ENCODE data around the gene NUDT22.

Gene NUDT22

GRCh38 chr11:64255135-64256128 lies 29.4 kb downstream of the NUDT22 start:
- no peak for DNase-seq

DNA sequence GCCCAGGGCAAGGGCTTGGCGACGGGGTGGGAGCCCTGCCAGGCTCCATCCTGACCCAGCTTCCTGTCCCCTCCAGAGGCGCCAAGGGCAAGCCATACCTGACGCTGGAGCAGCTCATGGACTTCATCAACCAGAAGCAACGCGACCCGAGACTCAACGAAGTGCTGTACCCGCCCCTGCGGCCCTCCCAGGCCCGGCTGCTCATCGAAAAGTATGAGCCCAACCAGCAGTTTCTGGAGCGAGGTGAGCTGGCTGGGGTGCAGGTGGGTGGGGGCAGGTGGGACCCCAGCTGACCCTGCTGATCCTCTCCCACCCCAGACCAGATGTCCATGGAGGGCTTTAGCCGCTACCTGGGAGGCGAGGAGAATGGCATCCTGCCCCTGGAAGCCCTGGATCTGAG lies 30.2 kb downstream of the NUDT22 start:
- no peak for DNase-seq

- DNase-seq, result no peak
These were observed 32.3 kb downstream of the NUDT22 start for GRCh38 chr11:64258356-64258755.

GRCh38 chr11:64258946-64259532 lies 33.0 kb downstream of the NUDT22 start:
- DNase-seq, result no peak

- no peak for DNase-seq
These were observed 33.5 kb downstream of the NUDT22 start for GRCh38 chr11:64259533-64260067.

DNA sequence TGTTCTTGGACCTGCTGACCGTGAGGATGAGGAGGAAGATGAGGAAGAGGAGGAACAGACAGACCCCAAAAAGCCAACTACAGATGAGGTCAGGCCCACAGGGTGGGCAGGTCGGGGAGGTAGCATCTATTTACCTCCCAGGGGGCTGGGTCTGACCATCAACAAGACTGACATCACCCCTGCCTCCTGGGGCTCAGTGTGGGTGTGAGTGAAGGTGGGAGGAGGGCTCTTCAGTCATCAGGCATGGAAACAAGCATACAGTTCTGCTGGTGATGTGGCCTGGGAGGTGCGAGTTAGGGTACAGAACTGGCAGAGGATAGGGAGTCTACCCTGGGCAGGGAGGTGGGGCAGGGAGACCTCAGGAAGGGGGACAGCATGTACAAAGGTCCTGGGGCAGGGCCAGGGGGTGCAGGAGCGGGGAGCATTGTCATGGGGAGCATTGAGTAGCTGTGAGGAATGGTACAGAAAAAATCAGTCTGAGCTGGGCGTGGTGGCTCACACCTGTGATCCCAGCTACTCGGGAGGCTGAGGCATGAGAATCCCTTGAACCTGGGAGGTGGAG lies 34.2 kb downstream of the NUDT22 start:
- peak in 2 of 4 experiments; percentile 31 to 38 for DNase-seq

- no peak for DNase-seq
These were observed 35.5 kb downstream of the NUDT22 start for GRCh38 chr11:64261556-64262080.

DNA sequence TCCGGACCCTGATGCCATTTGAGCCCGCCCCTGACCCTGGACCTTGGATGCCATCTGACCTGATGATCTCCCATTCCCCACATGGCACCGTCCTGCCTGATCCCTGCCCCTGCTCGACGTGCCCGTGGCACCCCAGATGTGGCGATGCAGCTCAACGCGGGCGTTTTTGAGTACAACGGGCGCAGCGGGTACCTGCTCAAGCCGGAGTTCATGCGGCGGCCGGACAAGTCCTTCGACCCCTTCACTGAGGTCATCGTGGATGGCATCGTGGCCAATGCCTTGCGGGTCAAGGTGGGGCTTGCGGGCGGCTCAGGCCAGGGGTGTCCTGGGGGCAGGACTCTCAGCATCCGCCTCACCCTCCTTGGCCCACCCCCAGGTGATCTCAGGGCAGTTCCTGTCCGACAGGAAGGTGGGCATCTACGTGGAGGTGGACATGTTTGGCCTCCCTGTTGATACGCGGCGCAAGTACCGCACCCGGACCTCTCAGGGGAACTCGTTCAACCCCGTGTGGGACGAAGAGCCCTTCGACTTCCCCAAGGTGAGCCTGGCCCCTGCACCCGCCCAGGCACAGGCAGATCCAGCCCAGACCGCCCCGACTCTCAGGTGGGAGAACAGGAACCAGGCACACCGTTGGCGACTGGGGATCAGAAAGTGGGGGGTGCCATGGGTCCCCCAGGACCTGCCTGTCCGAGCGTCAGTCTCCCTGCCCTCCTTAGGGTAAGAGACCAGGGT lies 36.4 kb downstream of the NUDT22 start:
- no peak for DNase-seq

- DNase-seq, result no peak
These were observed 37.2 kb downstream of the NUDT22 start for GRCh38 chr11:64263021-64263946.

GRCh38 chr11:64263947-64264317 lies 37.9 kb downstream of the NUDT22 start:
- DNase-seq, result no peak

DNA sequence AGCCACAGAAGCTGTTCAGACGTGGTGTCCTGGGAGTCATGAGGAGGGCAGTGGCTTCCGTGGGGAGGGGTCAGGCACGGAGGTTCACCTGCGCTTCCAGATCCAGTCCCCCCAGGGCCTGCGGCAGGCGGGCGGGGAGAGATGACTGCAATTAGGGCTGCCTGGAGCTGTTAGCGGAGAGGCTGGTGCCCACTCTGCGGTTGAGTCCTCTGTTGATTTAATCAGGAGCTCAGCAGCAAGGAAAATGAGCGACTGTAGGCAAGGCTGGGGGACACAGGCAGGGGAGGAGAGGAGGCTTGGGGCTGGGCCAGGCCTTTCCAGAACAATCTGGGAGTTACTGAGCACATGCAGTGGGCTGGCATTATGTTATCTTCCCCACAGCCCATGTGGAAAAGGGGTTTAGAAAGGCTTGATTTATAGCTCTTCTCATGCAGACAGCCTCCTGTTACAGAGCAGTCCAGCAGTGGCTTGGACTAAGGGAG lies 38.3 kb downstream of the NUDT22 start:
- no peak for DNase-seq

DNA sequence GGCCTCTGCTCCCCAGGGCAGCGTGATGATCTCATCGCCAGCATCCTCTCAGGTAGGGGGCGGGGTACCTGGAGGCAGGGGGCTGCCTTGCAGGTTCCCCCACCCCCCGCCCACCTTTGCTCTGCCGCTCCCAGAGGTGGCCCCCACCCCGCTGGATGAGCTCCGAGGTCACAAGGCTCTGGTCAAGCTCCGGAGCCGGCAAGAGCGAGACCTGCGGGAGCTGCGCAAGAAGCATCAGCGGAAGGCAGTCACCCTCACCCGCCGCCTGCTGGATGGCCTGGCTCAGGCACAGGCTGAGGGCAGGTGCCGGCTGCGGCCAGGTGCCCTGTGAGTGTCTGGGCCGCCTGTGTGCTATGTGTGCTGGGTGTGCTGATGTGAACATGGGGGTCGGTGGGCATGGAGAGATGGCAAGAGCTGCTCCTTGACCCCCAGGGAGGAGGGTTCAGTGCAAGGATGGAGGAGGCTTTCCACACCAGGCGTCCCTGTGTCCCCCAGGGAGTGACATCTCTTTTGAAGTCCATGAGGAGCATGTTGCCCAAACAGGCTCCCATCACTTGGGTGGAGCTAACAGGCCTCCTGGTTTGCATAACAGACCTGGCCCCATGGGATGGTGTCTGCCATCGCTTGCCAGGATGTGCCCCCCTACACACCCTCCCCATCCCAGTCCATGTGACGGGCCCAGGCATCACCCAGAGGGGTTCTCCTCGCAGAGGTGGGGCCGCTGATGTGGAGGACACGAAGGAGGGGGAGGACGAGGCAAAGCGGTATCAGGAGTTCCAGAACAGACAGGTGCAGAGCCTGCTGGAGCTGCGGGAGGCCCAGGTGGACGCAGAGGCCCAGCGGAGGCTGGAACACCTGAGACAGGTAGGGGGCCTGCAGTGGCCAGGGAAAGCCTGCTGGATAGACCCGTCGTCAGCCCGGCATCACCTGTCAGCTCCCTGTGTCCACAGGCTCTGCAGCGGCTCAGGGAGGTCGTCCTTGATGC lies 39.4 kb downstream of the NUDT22 start:
- DNase-seq, result no peak

DNA sequence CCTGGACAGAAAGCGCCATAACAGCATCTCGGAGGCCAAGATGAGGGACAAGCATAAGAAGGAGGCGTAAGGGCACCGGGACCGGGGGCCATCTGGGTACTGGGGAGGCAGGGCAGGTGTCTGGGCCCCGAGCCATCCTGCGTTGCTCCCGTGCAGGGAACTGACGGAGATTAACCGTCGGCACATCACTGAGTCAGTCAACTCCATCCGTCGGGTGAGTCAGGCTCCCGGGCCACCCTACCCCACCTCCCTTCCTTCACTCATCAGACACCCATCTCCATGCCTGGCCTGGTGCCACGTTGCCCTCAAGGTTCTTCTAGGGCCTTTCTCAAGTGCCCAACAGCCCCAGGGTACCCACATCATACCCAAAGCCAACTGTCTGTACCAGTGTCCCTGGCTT lies 40.3 kb downstream of the NUDT22 start:
- DNase-seq, result no peak

DNA sequence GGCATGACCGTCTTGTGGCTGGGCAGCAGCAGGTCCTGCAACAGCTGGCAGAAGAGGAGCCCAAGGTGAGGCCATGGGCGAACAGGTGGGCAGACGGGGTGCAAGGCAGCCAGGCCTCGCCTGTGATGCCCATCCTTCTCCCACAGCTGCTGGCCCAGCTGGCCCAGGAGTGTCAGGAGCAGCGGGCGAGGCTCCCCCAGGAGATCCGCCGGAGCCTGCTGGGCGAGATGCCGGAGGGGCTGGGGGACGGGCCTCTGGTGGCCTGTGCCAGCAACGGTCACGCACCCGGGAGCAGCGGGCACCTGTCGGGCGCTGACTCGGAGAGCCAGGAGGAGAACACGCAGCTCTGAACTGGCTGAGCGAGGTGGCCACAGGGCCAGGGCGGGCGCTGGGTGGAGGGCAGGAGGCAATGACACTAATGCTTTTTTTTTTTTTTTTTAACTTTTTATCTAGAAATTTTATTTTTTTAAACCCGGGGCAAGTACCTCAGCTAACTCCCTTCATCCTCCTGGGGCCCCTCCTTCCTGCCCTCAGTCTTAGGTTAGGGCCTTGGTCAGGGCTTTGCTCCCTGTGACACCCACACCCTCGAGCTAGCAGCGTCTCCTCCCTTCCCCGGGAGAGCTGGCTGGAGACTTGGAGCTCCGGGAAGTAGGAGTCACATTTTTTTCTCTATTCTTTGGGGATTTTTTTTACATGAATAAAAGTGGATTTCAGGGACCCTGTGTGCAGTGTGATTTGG lies 41.3 kb downstream of the NUDT22 start:
- DNase-seq, result no peak

GRCh38 chr11:64268025-64268892 lies 42.2 kb downstream of the NUDT22 start:
- DNase-seq, result peak; percentile 57 to 79 (median 78)

GRCh38 chr11:64268893-64269539 lies 42.9 kb downstream of the NUDT22 start:
- DNase-seq, result peak; percentile 64 to 83 (median 79)

DNA sequence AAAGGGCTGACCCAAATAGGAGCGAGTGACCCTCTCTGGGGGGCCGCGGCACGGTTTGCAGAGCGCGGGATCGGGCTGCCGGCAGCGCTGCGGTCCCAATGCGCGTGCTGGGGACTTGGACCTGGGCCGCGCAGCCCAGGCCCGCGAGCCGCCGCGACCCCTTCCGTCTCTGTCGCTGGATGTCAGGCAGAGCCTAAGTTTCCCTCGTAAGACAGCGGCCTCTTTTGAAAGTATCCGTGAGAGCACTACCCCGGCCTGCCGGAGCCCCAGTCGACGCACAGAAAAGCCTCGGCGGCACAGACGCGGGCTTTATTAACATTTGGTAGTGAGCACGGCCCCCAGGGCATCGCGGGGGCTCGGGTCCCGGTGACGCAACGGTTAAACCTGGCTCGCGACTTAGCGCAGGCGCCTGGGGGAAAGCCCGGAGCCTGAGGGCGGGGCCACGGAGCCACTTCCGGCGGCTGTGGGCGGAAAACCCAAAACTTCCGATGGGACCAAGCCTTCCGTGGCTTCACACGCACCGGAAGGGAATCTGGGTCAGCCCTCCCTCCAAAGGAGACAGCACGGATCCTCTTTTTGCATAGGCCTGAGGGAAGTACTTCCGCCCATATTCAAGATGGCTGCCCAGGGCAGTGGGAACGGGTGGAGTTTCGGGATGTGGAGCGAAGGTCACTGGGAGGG lies 43.6 kb downstream of the NUDT22 start:
- DNase-seq, result peak; percentile 98 to 100 (median 99)
